Kidney (tissue), 14 donors: ENCODE measurements around the gene BBS1. TPM values are rescaled to one million over a fixed set of nuclear protein-coding genes. Genes with fewer than 3 reads are reported as not detected.
A peak's percentile ranks its signal among the peaks of the same experiment; 100 is the strongest.

Experiments used
- DNase-seq, 5 donors: peaks; one replicate each; pipeline ENCODE4 v3.0.0-alpha.2; 2013 to 2020
- FAIRE-seq: peaks from 2 replicates; lab custom pipeline; 2012; peaks lifted over from hg19 to GRCh38; lab: Jason Lieb, UNC
- H3K27ac ChIP-seq, 2 donors: one replicate each; pipeline ENCODE4 v1.7.0; 2013; ENCODE audit warnings: low read depth in 2 of 2, low read length in 2 of 2, inconsistent platforms in 1 of 2
- H3K27me3 ChIP-seq: one replicate; pipeline ENCODE4 v1.7.1; 2013; ENCODE audit warnings: low read length, inconsistent platforms; ENCODE audit not compliant: control insufficient read depth, insufficient read depth
- H3K36me3 ChIP-seq, 3 donors: one replicate each; pipeline versions ENCODE4 v1.7.0 to v1.7.1; 2013; ENCODE audit warnings: low read length in 3 of 3, control low read depth in 1 of 3, inconsistent platforms in 1 of 3; ENCODE audit not compliant: insufficient read depth in 3 of 3, control insufficient read depth in 2 of 3
- H3K4me1 ChIP-seq, 3 donors: one replicate each; pipeline versions ENCODE4 v1.7.0 to v1.7.1; 2013; ENCODE audit warnings: low read length in 3 of 3, inconsistent platforms in 1 of 3, low read depth in 1 of 3; ENCODE audit not compliant: control insufficient read depth in 2 of 3, insufficient read depth in 2 of 3
- H3K4me3 ChIP-seq, 3 donors: one replicate each; pipeline versions ENCODE4 v1.7.0 to v1.8.1; 2013; ENCODE audit warnings: low read length in 3 of 3, control low read depth in 1 of 3, inconsistent platforms in 1 of 3
- H3K9ac ChIP-seq, 3 donors: one replicate each; pipeline versions ENCODE4 v1.7.0 to v1.7.1; 2013; ENCODE audit warnings: low read length in 3 of 3, control low read depth in 1 of 3, inconsistent platforms in 1 of 3
- H3K9me3 ChIP-seq, 3 donors: one replicate each; pipeline versions ENCODE4 v1.7.0 to v1.7.1; 2013; ENCODE audit warnings: low read length in 3 of 3, control low read depth in 1 of 3, inconsistent platforms in 1 of 3; ENCODE audit not compliant: control insufficient read depth in 2 of 3, insufficient read depth in 1 of 3
- CTCF ChIP-seq: IDR thresholded peaks from 3 replicates; pipeline ENCODE4 v1.5.1; 2012; ENCODE audit warnings: mild to moderate bottlenecking, moderate library complexity, borderline replicate concordance; ENCODE audit not compliant: insufficient read depth; ENCODE audit errors: extremely low read depth
- intact Hi-C: fragments of 100-400 bp; cut with DNase I; formaldehyde crosslinking; loops from one replicate; pipeline ENCODE4 v1.11.1; 2022
- polyA plus RNA-seq: library from polyadenylated mRNA; stranded (reverse); fragments of 350-450 nt; fragmentation: Illumina TruSeq; extraction: RNeasy Lipid Tissue Mini Kit (QIAGEN cat#74804); gene quantifications from one replicate; pipeline ENCODE4 v1.2.3, GENCODE V29; 2014; ENCODE audit warnings: low read depth, low replicate concordance; ENCODE audit not compliant: insufficient read depth
- total RNA-seq: library from RNA; stranded (reverse); fragmentation: NEBNext Ultra II Directional; extraction: Animal tissue kit (Norgen Biotek cat#: 25700); gene quantifications from one replicate; pipeline ENCODE4 v1.2.1, GENCODE V29; 2021
- donor health status: control.
- donor health status: control.
- donor health status: control.
- donor health status: control.
- donor health status: control.
- donor health status: DM: yes; HTN: yes; CAD: no.
- donor health status: Normal renal cell carcinoma (clear cell type).

BBS1 gene
- total and polyA plus RNA-seq, 2 donors from 2014 or later, result 30.1 to 85.4 TPM

- Histone ChIP-seq H3K27ac (no peak overlapping the region), H3K9me3 (peaks cover 0 to 3% (median 0%) of the 10 kb centered on the region in 3 donors), H3K4me1 (peaks cover 0 to 8% (median 6%) of the 10 kb centered on the region in 3 donors), H3K36me3 (no peaks in the 10 kb centered on the region), H3K27me3 (no peaks in the 10 kb centered on the region), H3K4me3 (peak overlapping the region; percentile 54 to 72 (median 61)), H3K9ac (peak overlapping the region in 2 of 3 donors; percentile 32 to 44)
- intact Hi-C loops, result no loop called here
- DNase-seq (peak in 3 of 5 donors; percentile 32 to 81 (median 59)), FAIRE-seq (no peak)
- peak; percentile 14 for TF ChIP-seq CTCF
These were observed 43.3 kb upstream of the BBS1 start for GRCh38 chr11:66467034-66467659.

- FAIRE-seq (no peak), DNase-seq (peak; percentile 33 to 75 (median 58))
- peak overlapping the region in 1 of 3 donors; percentile 44 for H3K9ac ChIP-seq
- peaks cover 0 to 8% (median 6%) of the 10 kb centered on the region in 3 donors for H3K4me1 ChIP-seq
- intact Hi-C loops, result no loop called here
- no peak for TF ChIP-seq CTCF
- no peak overlapping the region for H3K27ac ChIP-seq
- peaks cover 0 to under 1% (median 0%) of the 10 kb centered on the region in 3 donors for H3K9me3 ChIP-seq
- peaks cover 0 to 2% (median 0%) of the 10 kb centered on the region in 3 donors for H3K36me3 ChIP-seq
- H3K27me3 ChIP-seq, result no peaks in the 10 kb centered on the region
- peak overlapping the region in 2 of 3 donors; percentile 61 to 72 for H3K4me3 ChIP-seq
These were observed 42.7 kb upstream of the BBS1 start for GRCh38 chr11:66467756-66468155.

GRCh38 chr11:66468691-66469090 is 41.7 kb upstream of the BBS1 start:
- H3K4me1 ChIP-seq, result peaks cover 0 to 8% (median 6%) of the 10 kb centered on the region in 3 donors
- no peak for DNase-seq
- no peaks in the 10 kb centered on the region for H3K27me3 ChIP-seq
- intact Hi-C loops, result no loop called here
- peaks cover 0 to 2% (median 0%) of the 10 kb centered on the region in 3 donors for H3K36me3 ChIP-seq
- no peak overlapping the region for H3K27ac ChIP-seq
- H3K9ac ChIP-seq, result no peak overlapping the region
- no peak for TF ChIP-seq CTCF
- no peaks in the 10 kb centered on the region for H3K9me3 ChIP-seq
- no peak overlapping the region for H3K4me3 ChIP-seq
- no peak for FAIRE-seq
